NCI-H748 (cell line): Measurements from ENCODE around the gene KLRB1.
"Not testable (repeated sequence)": the region's sequence is repeated elsewhere in the genome, so short reads cannot be mapped to it uniquely, and the experiment has no call there.

ENCODE experiments used
- DNase-seq: peaks from one replicate; lab custom pipeline; 2025; ENCODE audit not compliant: unreplicated experiment; lab: John Stamatoyannopoulos, UW

Gene KLRB1

DNA sequence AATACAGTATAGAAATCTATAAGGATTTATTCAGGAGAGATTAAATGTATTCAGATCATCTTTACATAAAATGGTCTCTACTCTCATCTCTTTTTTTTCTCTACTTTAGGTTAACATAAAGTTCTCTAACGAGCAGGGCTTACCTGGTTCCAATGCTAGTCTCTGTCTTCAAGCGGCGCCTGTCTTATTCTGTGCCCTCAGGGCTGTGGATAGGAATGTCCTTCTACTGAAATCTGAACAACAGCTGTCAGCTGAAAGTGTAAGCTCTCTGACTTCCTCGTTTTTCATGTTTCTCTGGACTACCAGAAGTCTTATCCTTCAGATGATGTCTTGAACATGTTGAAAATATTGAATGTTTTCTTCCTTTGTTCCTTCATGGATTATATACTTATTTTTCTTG, 62.2 kb downstream of the KLRB1 start:
- DNase-seq, result not testable (repeated sequence)
